Stimulated activated naive CD8-positive, alpha-beta T cell treated with anti-CD3 and anti-CD28 coated beads, Interleukin-15, Interleukin-2, amounts not matched to agents 100 U/mL and 50 U/mL, for 24 hours (primary cell): ENCODE data around the gene GPRASP3.

Source experiments
- ATAC-seq: fragments of 150-1000 bp; cut with Tn5 transposase; one replicate; pipeline ENCODE4 v1.10.0; 2021
- DNase-seq: peaks from one replicate; pipeline ENCODE4 v3.0.0; 2021

GPRASP3 gene

GRCh38 chrX:102745857-102746584, 25.5 kb downstream of the GPRASP3 start:
- DNase-seq (peak; percentile 28), ATAC-seq (peak; percentile 66)

DNA sequence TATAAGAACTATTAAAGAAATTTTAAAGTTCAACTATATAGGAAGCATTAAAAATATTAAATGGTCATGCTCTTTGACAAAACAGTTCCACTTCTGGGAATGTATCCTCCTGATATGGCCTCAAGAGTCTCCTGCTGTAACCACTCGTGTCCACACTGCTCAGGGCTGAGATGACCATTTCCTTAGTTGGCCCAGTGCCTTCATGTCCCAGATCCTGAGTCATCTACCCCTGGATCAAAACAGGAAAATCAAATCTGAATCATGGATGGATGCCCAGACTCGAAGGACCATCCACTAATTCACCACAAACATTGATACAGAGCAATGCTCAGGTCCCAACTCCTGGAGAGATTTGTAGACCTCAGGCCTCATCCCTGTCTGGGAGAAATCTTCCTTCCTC, 44.7 kb downstream of the GPRASP3 start:
- DNase-seq = no peak
- ATAC-seq = no peak

GRCh38 chrX:102765809-102766208, 45.3 kb downstream of the GPRASP3 start:
- no peak for ATAC-seq
- no peak for DNase-seq

- ATAC-seq (no peak), DNase-seq (no peak)
Observed at GRCh38 chrX:102767287-102767686, 46.7 kb downstream of the GPRASP3 start.

GRCh38 chrX:102768987-102769761, 48.6 kb downstream of the GPRASP3 start:
- ATAC-seq = peak; percentile 89

More at GRCh38 chrX:102768987-102769761, 48.6 kb downstream of the GPRASP3 start:
- peak; percentile 77 for DNase-seq
